ENCODE data around the gene ETNK2.
A peak's percentile ranks its signal among the peaks of the same experiment; 100 is the strongest.

Gene ETNK2

DNA sequence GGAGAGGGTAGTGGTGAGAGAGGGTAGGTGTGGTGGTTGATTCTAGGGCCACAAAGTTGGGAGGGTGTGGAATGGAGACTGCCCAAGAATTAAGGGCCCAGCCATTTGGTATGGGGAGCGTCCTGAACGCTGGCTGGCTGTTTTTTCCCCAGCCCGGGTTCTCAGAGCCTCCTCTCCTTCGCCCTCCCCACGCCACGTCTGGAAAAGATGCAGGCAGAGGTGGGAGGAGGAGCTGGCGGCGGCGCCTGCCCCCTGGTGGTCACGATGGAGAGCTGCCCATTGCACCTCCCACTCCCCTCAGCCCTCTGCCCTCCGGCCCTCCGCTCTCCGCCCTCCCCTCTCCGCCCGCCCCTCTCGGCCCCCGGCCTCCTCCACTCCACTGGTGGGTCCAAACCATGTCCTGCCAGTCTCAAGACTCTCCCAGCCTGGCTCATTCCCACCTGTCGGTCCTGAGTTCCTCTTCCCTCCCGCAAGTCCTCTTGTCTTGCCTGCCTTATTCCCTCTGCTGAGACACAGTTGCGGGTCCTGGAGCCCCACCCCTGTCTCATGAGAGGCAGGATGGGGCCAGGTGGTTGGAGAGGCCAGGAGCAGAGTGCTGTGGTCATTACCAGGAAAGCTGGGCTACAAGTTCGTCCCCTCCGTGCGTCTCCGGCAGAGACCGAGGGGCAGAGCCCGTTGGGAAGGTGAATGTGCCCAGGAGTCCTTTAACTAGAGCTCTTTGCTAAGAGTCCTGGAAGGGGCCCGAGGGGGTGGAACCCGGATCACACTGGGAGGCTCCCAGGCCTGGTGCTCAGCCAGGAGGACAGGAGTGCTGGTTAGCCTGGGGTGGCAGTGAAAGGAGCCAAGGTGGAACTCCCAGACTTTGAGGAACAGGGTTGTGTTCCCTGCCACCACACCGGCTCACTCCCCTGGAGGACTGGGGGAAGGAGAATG, 22.6 kb downstream of the ETNK2 start:
- H3K9me3 ChIP-seq (replicated peaks; ENCODE audit: low read length): no peaks in the 10 kb centered on the region
- peaks cover 11% of the 10 kb centered on the region for H3K36me3 ChIP-seq (ENCODE audit: insufficient read depth, low read length)
- H3K9ac ChIP-seq (ENCODE audit: low read depth, low read length): peak overlapping the region; percentile 20
- H3K4me2 ChIP-seq (ENCODE audit: low read length): peak overlapping the region; percentile 49
- H3K4me3 ChIP-seq (ENCODE audit: low read length): peak overlapping the region; percentile 24
- H3K27me3 ChIP-seq (ENCODE audit: control insufficient read depth, insufficient read depth, low read length): no peaks in the 10 kb centered on the region
- H3K4me1 ChIP-seq (ENCODE audit: control insufficient read depth, insufficient read depth, low read length): peaks cover 37% of the 10 kb centered on the region

DNA sequence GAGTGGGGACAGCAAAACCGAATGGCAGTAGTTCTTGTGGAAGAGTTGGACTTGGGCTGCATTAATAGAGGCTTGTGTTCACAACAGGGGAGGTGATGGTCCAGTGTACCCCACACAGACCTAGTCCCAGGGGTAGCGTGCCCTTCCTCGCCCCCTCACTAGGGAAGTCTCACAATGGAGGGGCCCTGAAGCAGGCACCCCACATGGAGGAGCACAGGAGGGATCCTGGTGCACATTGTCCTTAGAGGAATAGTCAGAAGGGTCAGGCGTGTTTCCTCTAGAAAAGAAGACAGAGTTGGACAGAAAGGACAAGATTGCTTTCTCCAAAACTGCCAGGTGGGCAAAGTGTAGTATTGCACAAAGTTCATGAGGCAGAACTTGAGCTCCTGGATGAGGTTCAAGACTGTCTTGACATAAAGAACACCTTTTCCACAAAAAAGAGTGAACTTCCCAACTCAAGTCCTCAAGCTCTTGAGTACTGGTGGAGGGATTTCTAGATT, 23.3 kb downstream of the ETNK2 start:
- Histone ChIP-seq H3K9me3 (replicated peaks; ENCODE audit: low read length) (no peaks in the 10 kb centered on the region), H3K4me2 (ENCODE audit: low read length) (peak overlapping the region; percentile 49), H3K36me3 (ENCODE audit: insufficient read depth, low read length) (peaks cover 15% of the 10 kb centered on the region), H3K27me3 (ENCODE audit: control insufficient read depth, insufficient read depth, low read length) (no peaks in the 10 kb centered on the region), H3K4me3 (ENCODE audit: low read length) (no peak overlapping the region), H3K9ac (ENCODE audit: low read depth, low read length) (peak overlapping the region; percentile 20), H3K4me1 (ENCODE audit: control insufficient read depth, insufficient read depth, low read length) (peaks cover 37% of the 10 kb centered on the region)

DNA sequence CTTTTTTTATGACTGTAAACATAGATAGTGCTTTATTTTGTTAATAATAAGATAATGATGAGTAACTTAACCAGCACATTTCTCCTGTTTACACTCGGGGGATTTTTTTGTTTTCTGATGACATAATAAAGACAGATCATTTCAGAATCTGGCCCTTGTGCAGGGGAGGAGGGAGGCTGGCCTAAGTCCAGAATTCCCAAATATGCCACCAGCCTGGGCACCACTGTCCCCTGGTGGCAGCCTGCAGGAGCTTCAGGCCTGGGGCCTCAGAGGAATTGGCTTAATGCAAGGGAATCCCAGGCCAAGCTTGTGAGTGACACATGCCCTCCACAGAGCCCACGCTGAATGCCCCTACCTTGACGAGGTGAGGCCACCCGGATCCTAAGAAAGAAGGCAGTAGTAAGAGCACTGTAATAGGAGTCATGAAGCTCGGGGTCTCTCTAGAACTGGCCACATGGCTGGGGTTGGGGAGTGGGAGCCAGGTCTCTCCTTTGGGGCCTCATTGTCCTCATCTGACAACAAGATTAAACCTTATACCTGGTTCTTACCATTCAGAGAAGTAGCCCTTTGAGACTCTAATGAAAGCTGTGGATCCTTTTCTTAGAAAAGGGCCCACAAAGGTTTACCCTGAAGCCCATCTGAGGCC, 24.1 kb downstream of the ETNK2 start:
- Histone ChIP-seq H3K9me3 (replicated peaks; ENCODE audit: low read length) (no peaks in the 10 kb centered on the region), H3K36me3 (ENCODE audit: insufficient read depth, low read length) (peaks cover 17% of the 10 kb centered on the region), H3K4me1 (ENCODE audit: control insufficient read depth, insufficient read depth, low read length) (peaks cover 37% of the 10 kb centered on the region), H3K9ac (ENCODE audit: low read depth, low read length) (no peak overlapping the region), H3K4me2 (ENCODE audit: low read length) (peak overlapping the region; percentile 14), H3K27me3 (ENCODE audit: control insufficient read depth, insufficient read depth, low read length) (no peaks in the 10 kb centered on the region), H3K4me3 (ENCODE audit: low read length) (no peak overlapping the region)

DNA sequence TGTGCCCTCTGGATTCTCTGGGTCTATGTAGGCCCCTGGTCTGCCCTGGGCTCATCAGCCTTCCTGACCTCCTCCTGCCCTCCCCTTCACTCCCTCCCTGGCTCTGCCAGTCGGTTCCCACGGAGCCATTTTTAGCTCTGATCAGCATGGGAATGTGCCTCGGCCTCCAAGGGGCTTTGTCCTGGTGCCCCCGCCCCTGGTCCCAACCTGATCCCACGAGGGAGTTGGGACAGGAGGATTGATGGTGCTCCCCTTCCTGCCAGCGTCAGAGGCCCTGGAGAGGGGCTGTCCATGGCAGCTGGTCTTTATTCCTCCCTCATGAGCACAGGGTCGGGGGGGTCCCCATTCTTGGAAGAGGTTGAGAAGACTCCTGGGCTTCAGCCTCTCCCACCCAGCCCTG, 24.9 kb downstream of the ETNK2 start:
- H3K9me3 ChIP-seq (replicated peaks; ENCODE audit: low read length): no peaks in the 10 kb centered on the region
- H3K9ac ChIP-seq (ENCODE audit: low read depth, low read length): no peak overlapping the region
- H3K27me3 ChIP-seq (ENCODE audit: control insufficient read depth, insufficient read depth, low read length): no peaks in the 10 kb centered on the region
- no peak overlapping the region for H3K4me3 ChIP-seq (ENCODE audit: low read length)
- H3K36me3 ChIP-seq (ENCODE audit: insufficient read depth, low read length): peaks cover 21% of the 10 kb centered on the region
- H3K4me2 ChIP-seq (ENCODE audit: low read length): no peak overlapping the region
- H3K4me1 ChIP-seq (ENCODE audit: control insufficient read depth, insufficient read depth, low read length): peaks cover 37% of the 10 kb centered on the region

DNA sequence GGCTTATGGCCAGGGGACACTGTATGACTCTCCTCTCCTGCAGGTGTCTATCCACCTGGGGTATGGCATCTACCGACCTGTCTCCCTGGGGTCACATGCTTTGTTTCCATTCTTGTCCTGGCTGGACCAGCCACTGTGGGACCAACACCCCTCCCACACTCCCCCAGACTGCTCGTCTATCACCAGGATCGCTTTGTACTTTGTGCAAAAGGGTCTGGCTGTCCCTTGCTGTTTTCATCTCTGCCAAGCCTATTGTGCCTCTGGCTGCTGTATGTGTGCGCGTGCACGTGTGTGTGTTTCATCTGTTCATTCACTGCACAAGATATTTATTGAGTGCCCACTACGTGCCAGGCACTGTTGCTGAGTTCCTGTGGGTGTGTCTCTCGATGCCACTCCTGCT, 25.5 kb downstream of the ETNK2 start:
- H3K36me3 ChIP-seq (ENCODE audit: insufficient read depth, low read length): peaks cover 21% of the 10 kb centered on the region
- no peaks in the 10 kb centered on the region for H3K27me3 ChIP-seq (ENCODE audit: control insufficient read depth, insufficient read depth, low read length)
- peaks cover 34% of the 10 kb centered on the region for H3K4me1 ChIP-seq (ENCODE audit: control insufficient read depth, insufficient read depth, low read length)
- H3K4me3 ChIP-seq (ENCODE audit: low read length): no peak overlapping the region
- no peaks in the 10 kb centered on the region for H3K9me3 ChIP-seq (replicated peaks; ENCODE audit: low read length)
- H3K4me2 ChIP-seq (ENCODE audit: low read length): no peak overlapping the region
- H3K9ac ChIP-seq (ENCODE audit: low read depth, low read length): no peak overlapping the region

DNA sequence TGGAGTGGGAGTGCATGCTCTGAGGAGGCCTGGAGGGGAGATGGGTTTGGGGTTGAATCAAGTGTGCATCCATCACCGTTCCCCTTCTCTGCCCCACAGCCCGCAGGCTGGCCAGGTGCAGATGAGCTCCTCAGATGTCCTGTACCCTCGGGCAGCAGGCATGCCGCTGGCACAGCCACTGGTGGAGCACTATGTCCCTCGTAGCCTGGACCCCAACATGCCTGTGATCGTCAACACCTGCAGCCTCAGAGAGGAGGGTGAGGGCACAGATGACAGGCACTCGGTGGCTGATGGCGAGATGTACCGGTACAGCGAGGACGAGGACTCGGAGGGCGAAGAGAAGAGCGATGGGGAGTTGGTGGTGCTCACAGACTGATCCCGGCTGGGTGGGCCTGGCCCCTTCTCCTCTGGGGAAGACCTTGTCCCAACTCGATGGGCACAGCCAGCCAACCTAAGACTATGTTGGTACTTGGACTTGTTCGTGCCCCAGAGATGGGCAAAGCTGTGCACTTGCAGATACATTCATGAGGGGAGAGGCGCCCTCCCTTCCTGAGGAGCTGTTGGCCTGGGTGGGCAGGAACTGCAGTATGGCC, 26.0 kb downstream of the ETNK2 start:
- Histone ChIP-seq H3K27me3 (ENCODE audit: control insufficient read depth, insufficient read depth, low read length) (no peaks in the 10 kb centered on the region), H3K9ac (ENCODE audit: low read depth, low read length) (no peak overlapping the region), H3K36me3 (ENCODE audit: insufficient read depth, low read length) (peaks cover 21% of the 10 kb centered on the region), H3K9me3 (replicated peaks; ENCODE audit: low read length) (no peaks in the 10 kb centered on the region), H3K4me1 (ENCODE audit: control insufficient read depth, insufficient read depth, low read length) (peaks cover 28% of the 10 kb centered on the region), H3K4me3 (ENCODE audit: low read length) (no peak overlapping the region), H3K4me2 (ENCODE audit: low read length) (no peak overlapping the region)

DNA sequence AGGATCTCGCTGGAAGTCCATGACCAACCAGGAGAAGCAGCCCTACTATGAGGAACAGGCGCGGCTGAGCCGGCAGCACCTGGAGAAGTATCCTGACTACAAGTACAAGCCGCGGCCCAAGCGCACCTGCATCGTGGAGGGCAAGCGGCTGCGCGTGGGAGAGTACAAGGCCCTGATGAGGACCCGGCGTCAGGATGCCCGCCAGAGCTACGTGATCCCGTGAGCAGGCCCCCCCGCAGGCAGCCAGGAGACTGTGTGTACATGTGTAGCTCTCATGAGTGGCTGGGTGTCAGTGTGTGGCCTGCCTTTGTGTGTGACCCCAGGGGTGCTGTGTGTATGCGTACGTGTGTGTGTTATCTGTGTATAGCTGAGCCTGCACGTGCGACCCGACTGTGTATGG, 27.2 kb downstream of the ETNK2 start:
- Histone ChIP-seq H3K4me1 (ENCODE audit: control insufficient read depth, insufficient read depth, low read length) (peaks cover 18% of the 10 kb centered on the region), H3K9ac (ENCODE audit: low read depth, low read length) (no peak overlapping the region), H3K9me3 (replicated peaks; ENCODE audit: low read length) (no peaks in the 10 kb centered on the region), H3K4me2 (ENCODE audit: low read length) (no peak overlapping the region), H3K4me3 (ENCODE audit: low read length) (no peak overlapping the region), H3K27me3 (ENCODE audit: control insufficient read depth, insufficient read depth, low read length) (no peaks in the 10 kb centered on the region), H3K36me3 (ENCODE audit: insufficient read depth, low read length) (peaks cover 21% of the 10 kb centered on the region)

DNA sequence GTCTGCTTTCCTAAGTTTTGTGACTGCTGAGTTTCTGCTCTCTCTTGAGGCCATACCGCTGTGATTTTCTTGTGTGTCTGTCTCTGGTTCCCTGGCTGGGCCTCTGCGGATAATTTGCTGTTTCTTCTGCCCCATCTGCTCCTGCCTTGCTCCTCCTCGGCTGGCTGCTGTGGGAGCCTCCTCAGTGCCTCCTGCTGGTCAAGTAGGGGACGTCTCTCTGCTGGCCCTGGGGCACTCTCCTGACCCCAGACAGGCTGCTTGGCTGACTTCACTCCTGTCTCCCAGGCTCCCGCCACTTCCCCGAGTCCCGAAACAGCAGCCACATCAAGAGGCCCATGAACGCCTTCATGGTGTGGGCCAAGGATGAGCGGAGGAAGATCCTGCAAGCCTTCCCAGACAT, 28.5 kb downstream of the ETNK2 start:
- peaks cover 9% of the 10 kb centered on the region for H3K4me1 ChIP-seq (ENCODE audit: control insufficient read depth, insufficient read depth, low read length)
- H3K9ac ChIP-seq (ENCODE audit: low read depth, low read length): no peak overlapping the region
- no peak overlapping the region for H3K4me3 ChIP-seq (ENCODE audit: low read length)
- H3K27me3 ChIP-seq (ENCODE audit: control insufficient read depth, insufficient read depth, low read length): no peaks in the 10 kb centered on the region
- H3K36me3 ChIP-seq (ENCODE audit: insufficient read depth, low read length): peaks cover 21% of the 10 kb centered on the region
- H3K9me3 ChIP-seq (replicated peaks; ENCODE audit: low read length): no peaks in the 10 kb centered on the region
- no peak overlapping the region for H3K4me2 ChIP-seq (ENCODE audit: low read length)

DNA sequence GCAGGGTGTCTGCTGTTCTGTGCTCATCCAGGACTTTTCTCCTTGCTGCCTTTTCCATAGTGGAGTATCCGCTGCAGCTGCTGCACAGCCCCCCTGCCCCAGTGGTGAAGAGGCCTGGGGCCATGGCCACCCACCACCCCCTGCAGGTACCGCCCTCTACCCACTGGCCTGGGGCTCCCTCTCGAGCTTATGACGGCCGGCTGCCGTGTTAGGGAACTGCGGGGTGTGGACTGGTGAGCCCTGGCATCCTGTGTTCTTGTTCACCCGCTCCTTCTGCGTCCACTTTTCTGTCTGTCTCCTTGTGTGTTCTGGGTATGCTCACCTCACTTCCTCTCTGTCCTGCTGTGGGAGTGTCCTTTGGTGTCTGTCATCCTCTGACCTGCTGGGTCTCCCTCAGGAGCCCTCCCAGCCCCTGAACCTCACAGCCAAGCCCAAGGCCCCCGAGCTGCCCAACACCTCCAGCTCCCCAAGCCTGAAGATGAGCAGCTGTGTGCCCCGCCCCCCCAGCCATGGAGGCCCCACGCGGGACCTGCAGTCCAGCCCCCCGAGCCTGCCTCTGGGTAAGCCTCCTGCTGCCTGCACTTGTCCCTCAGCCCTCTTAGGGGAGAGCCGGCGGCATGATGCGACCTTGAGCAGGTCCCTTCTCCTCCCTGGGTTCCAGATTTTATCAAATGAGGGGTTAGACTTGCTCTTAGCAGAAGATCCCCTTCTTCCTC, 29.8 kb downstream of the ETNK2 start:
- no peak overlapping the region for H3K9ac ChIP-seq (ENCODE audit: low read depth, low read length)
- H3K4me3 ChIP-seq (ENCODE audit: low read length): no peak overlapping the region
- no peaks in the 10 kb centered on the region for H3K27me3 ChIP-seq (ENCODE audit: control insufficient read depth, insufficient read depth, low read length)
- no peaks in the 10 kb centered on the region for H3K9me3 ChIP-seq (replicated peaks; ENCODE audit: low read length)
- H3K4me2 ChIP-seq (ENCODE audit: low read length): no peak overlapping the region
- peaks cover 23% of the 10 kb centered on the region for H3K36me3 ChIP-seq (ENCODE audit: insufficient read depth, low read length)
- peaks cover 4% of the 10 kb centered on the region for H3K4me1 ChIP-seq (ENCODE audit: control insufficient read depth, insufficient read depth, low read length)

DNA sequence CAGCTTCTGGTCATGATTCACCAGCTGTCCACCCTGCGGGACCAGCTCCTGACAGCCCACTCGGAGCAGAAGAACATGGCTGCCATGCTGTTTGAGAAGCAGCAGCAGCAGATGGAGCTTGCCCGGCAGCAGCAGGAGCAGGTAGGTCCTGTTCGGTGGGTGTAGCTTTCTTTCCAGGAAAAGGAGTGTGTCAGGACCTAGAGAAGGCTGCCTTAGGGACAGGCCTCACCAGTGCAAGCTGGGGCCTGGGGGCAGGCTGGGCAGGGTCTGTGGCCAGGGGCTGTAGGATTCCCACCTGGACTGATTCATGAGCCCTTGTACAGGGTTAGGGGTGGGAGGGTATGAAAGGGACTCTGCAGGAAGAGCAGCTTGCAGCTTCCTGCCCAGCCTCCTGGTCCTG, 35.3 kb downstream of the ETNK2 start:
- no peaks in the 10 kb centered on the region for H3K9me3 ChIP-seq (replicated peaks; ENCODE audit: low read length)
- no peak overlapping the region for H3K4me3 ChIP-seq (ENCODE audit: low read length)
- peaks cover 10% of the 10 kb centered on the region for H3K36me3 ChIP-seq (ENCODE audit: insufficient read depth, low read length)
- H3K4me2 ChIP-seq (ENCODE audit: low read length): no peak overlapping the region
- H3K27me3 ChIP-seq (ENCODE audit: control insufficient read depth, insufficient read depth, low read length): no peaks in the 10 kb centered on the region
- H3K9ac ChIP-seq (ENCODE audit: low read depth, low read length): no peak overlapping the region
- H3K4me1 ChIP-seq (ENCODE audit: control insufficient read depth, insufficient read depth, low read length): peaks cover 16% of the 10 kb centered on the region

DNA sequence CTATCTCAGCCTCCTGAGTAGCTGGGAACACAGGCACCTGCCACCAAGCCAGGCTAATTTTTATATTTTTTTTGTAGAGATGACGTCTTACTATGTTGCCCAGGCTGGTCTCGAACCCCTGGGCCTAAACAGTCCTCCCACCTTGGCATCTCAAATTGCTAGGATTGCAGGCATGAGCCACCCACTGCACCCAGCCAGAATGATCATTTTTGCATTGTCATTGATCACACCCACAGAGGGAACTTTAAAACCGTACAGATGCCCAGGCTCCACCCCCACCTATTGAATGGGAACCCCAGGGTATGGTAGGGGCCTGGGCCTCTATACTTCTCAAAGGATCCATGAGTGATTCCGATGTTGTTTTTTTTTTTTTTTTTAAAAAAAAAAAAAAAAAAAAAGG, 36.7 kb downstream of the ETNK2 start:
- Histone ChIP-seq H3K9me3 (replicated peaks; ENCODE audit: low read length) (no peaks in the 10 kb centered on the region), H3K4me3 (ENCODE audit: low read length) (no peak overlapping the region), H3K36me3 (ENCODE audit: insufficient read depth, low read length) (peaks cover 10% of the 10 kb centered on the region), H3K9ac (ENCODE audit: low read depth, low read length) (no peak overlapping the region), H3K4me2 (ENCODE audit: low read length) (no peak overlapping the region), H3K27me3 (ENCODE audit: control insufficient read depth, insufficient read depth, low read length) (no peaks in the 10 kb centered on the region), H3K4me1 (ENCODE audit: control insufficient read depth, insufficient read depth, low read length) (peaks cover 16% of the 10 kb centered on the region)
